H1 (cell line): ENCODE results near the gene RUVBL1. TPM values are rescaled to one million over a fixed set of nuclear protein-coding genes. Genes with fewer than 3 reads are reported as not detected.

ENCODE experiments used
- CTCF ChIA-PET: fragments of 300-600 bp; sonication (Branson Sonifier 250); formaldehyde crosslinking; loops from one replicate; lab custom pipeline; 2021; ENCODE audit not compliant: partially characterized antibody; lab: Charles Lee
- POLR2A ChIA-PET: fragments of 300-600 bp; sonication (Branson Sonifier 250); formaldehyde crosslinking; loops from one replicate; lab custom pipeline; 2021; ENCODE audit warnings: inconsistent platforms; ENCODE audit not compliant: partially characterized antibody; lab: Charles Lee
- DNase-seq, 2 experiments: peaks; one replicate each; pipeline versions ENCODE4 v3.0.0 to v3.0.0-alpha.2; 2010 to 2022; ENCODE audit warnings: low spot score in 2 of 2, low read depth in 1 of 2, mixed read lengths in 1 of 2
- FAIRE-seq: peaks from 2 replicates; lab custom pipeline; 2011; peaks lifted over from hg19 to GRCh38; lab: Jason Lieb, UNC
- H2AFZ ChIP-seq: 2 replicates; pipeline ENCODE4 v1.8.1; 2012; ENCODE audit warnings: low read length, inconsistent platforms
- H2AK5ac ChIP-seq: 2 replicates; pipeline ENCODE4 v1.6.1; 2013; ENCODE audit warnings: low read depth, low read length
- H2BK120ac ChIP-seq: replicated peaks from 2 replicates; pipeline ENCODE3; 2013; ENCODE audit warnings: low read depth, low read length, inconsistent platforms
- H2BK12ac ChIP-seq: 2 replicates; pipeline ENCODE4 v1.6.1; 2013; ENCODE audit warnings: low read depth, low read length
- H2BK15ac ChIP-seq: 2 replicates; pipeline ENCODE4 v1.6.1; 2013; ENCODE audit warnings: low read length
- H2BK20ac ChIP-seq: 2 replicates; pipeline ENCODE4 v1.6.1; 2013; ENCODE audit warnings: low read length
- H2BK5ac ChIP-seq: 2 replicates; pipeline ENCODE4 v1.6.1; 2013; ENCODE audit warnings: low read depth, low read length
- H3K14ac ChIP-seq: 2 replicates; pipeline ENCODE4 v1.6.1; 2013; ENCODE audit warnings: inconsistent platforms; ENCODE audit not compliant: insufficient read length
- H3K18ac ChIP-seq: 2 replicates; pipeline ENCODE4 v1.6.1; 2013; ENCODE audit warnings: low read length; ENCODE audit errors: extremely low read depth
- H3K23ac ChIP-seq: 2 replicates; pipeline ENCODE4 v1.6.1; 2013; ENCODE audit warnings: inconsistent platforms; ENCODE audit not compliant: insufficient read length
- H3K23me2 ChIP-seq: 2 replicates; pipeline ENCODE4 v1.6.1; 2013; ENCODE audit warnings: low read depth, low read length
- H3K27ac ChIP-seq: 2 replicates; pipeline ENCODE4 v1.6.1; 2011; ENCODE audit warnings: low read depth, low read length, inconsistent platforms
- H3K27me3 ChIP-seq, 4 experiments: replicated peaks in 1 of 4; 1 replicate in 1 of 4; 2 replicates in 3 of 4; pipeline versions ENCODE4 v1.6.1 to v1.8.1; 2011 to 2013; ENCODE audit warnings: low read length in 3 of 4, mild to moderate bottlenecking in 3 of 4, inconsistent platforms in 2 of 4, mixed read lengths in 2 of 4, moderate library complexity in 1 of 4; ENCODE audit not compliant: control insufficient read depth in 3 of 4, insufficient read depth in 3 of 4; ENCODE audit errors: extremely low read depth in 1 of 4
- H3K36me3 ChIP-seq, 4 experiments: 2 replicates each; pipeline versions ENCODE4 v1.6.1 to v1.8.1; 2011 to 2013; ENCODE audit warnings: mild to moderate bottlenecking in 4 of 4, low read length in 3 of 4, moderate library complexity in 2 of 4, control low read depth in 1 of 4, inconsistent platforms in 1 of 4; ENCODE audit not compliant: insufficient read depth in 4 of 4, control insufficient read depth in 2 of 4
- H3K4ac ChIP-seq: replicated peaks from 2 replicates; pipeline ENCODE3; 2013; ENCODE audit warnings: low read length, low read depth, mixed read lengths, inconsistent platforms; ENCODE audit not compliant: insufficient read length
- H3K4me1 ChIP-seq, 4 experiments: replicated peaks in 1 of 4; 1 replicate in 1 of 4; 2 replicates in 3 of 4; pipeline versions ENCODE4 v1.6.1 to v1.8.1; 2011 to 2013; ENCODE audit warnings: low read length in 3 of 4, inconsistent platforms in 2 of 4, mixed read lengths in 1 of 4; ENCODE audit not compliant: insufficient read depth in 4 of 4, control insufficient read depth in 3 of 4
- H3K4me2 ChIP-seq, 2 experiments: 2 replicates each; pipeline versions ENCODE4 v1.6.1 to v1.8.1; 2011 to 2013; ENCODE audit warnings: low read depth in 2 of 2, low read length in 2 of 2, control low read depth in 1 of 2, inconsistent platforms in 1 of 2, mild to moderate bottlenecking in 1 of 2; ENCODE audit not compliant: insufficient read depth in 1 of 2
- H3K4me3 ChIP-seq, 4 experiments: fragments of 200-600, 300-600 bp in 1 of 4; sonication (generic), shearing (Covaris generic), sonication (Bioruptor Twin) in 1 of 4; 2 replicates each; pipeline versions ENCODE4 v1.5.1 to v1.8.1; 2011 to 2016; ENCODE audit warnings: low read length in 4 of 4, low read depth in 3 of 4, control low read depth in 2 of 4, inconsistent platforms in 2 of 4, mild to moderate bottlenecking in 2 of 4, mixed read lengths in 1 of 4, moderate library complexity in 1 of 4; ENCODE audit not compliant: insufficient read depth in 2 of 4; ENCODE audit errors: extremely low read depth in 1 of 4
- H3K56ac ChIP-seq: replicated peaks from 2 replicates; pipeline ENCODE3; 2013; ENCODE audit warnings: low read depth, mild to moderate bottlenecking, mixed read lengths, low read length, inconsistent platforms; ENCODE audit not compliant: insufficient read length
- H3K79me1 ChIP-seq: 2 replicates; pipeline ENCODE4 v1.6.1; 2013; ENCODE audit warnings: low read depth, low read length, control low read depth
- H3K79me2 ChIP-seq, 2 experiments: 2 replicates each; pipeline versions ENCODE4 v1.6.1 to v1.8.1; 2012 to 2013; ENCODE audit warnings: low read length in 2 of 2, mild to moderate bottlenecking in 2 of 2, inconsistent platforms in 1 of 2; ENCODE audit not compliant: insufficient read depth in 2 of 2, control insufficient read depth in 1 of 2
- H3K9ac ChIP-seq, 4 experiments: replicated peaks in 1 of 4; 1 replicate in 1 of 4; 2 replicates in 3 of 4; pipeline versions ENCODE4 v1.6.1 to v1.8.1; 2011 to 2013; ENCODE audit warnings: low read depth in 3 of 4, low read length in 3 of 4, control low read depth in 2 of 4, mild to moderate bottlenecking in 2 of 4, moderate library complexity in 2 of 4, inconsistent platforms in 1 of 4; ENCODE audit errors: extremely low read depth in 1 of 4
- H3K9me3 ChIP-seq, 2 experiments: 2 replicates each; pipeline versions ENCODE4 v1.6.1 to v1.8.1; 2012 to 2013; ENCODE audit warnings: mild to moderate bottlenecking in 2 of 2, moderate library complexity in 2 of 2, control low read depth in 1 of 2, inconsistent platforms in 1 of 2, low read depth in 1 of 2, low read length in 1 of 2, mixed read lengths in 1 of 2; ENCODE audit not compliant: insufficient read depth in 2 of 2
- H4K20me1 ChIP-seq, 2 experiments: replicated peaks in 1 of 2; 2 replicates each; pipeline versions ENCODE3 to v1.8.1; 2011 to 2013; ENCODE audit warnings: inconsistent platforms in 2 of 2, low read length in 2 of 2, mild to moderate bottlenecking in 1 of 2; ENCODE audit not compliant: insufficient read depth in 2 of 2, control insufficient read depth in 1 of 2
- H4K5ac ChIP-seq: 2 replicates; pipeline ENCODE4 v1.6.1; 2013; ENCODE audit warnings: low read length, low read depth, mixed read lengths, inconsistent platforms; ENCODE audit not compliant: insufficient read length
- H4K8ac ChIP-seq: 2 replicates; pipeline ENCODE4 v1.8.0; 2013; ENCODE audit warnings: mild to moderate bottlenecking, moderate library complexity, low read length, inconsistent platforms; ENCODE audit not compliant: insufficient read depth; ENCODE audit errors: extremely low read depth
- H4K91ac ChIP-seq: replicated peaks from 2 replicates; pipeline ENCODE3; 2013; ENCODE audit warnings: low read length, mixed read lengths, inconsistent platforms; ENCODE audit not compliant: insufficient read length
- CHD1 ChIP-seq: IDR thresholded peaks from 2 replicates; pipeline ENCODE4 v1.6.1; 2012; ENCODE audit warnings: low read depth, low read length, improper control_type of control experiment
- CTBP2 ChIP-seq: IDR thresholded peaks from 2 replicates; pipeline ENCODE4 v1.7.0; 2011; ENCODE audit warnings: borderline replicate concordance, mild to moderate bottlenecking, moderate library complexity, mixed read lengths, low read length; ENCODE audit not compliant: insufficient read depth, insufficient read length
- CTCF ChIP-seq, 3 experiments: IDR thresholded peaks; 1 replicate in 2 of 3; 2 replicates in 1 of 3; pipeline versions ENCODE4 v1.5.1 to v1.6.1; 2011; ENCODE audit warnings: low read length in 3 of 3, mild to moderate bottlenecking in 3 of 3, inconsistent platforms in 2 of 3, low read depth in 1 of 3, moderate library complexity in 1 of 3; ENCODE audit not compliant: insufficient read depth in 1 of 3; ENCODE audit errors: control extremely low read depth in 1 of 3
- JUND ChIP-seq: IDR thresholded peaks from 2 replicates; pipeline ENCODE4 v1.6.1; 2011; ENCODE audit warnings: mild to moderate bottlenecking, improper control_type of control experiment, low read length
- RFX5 ChIP-seq: IDR thresholded peaks from 2 replicates; pipeline ENCODE4 v1.6.1; 2011; ENCODE audit warnings: low read depth, low read length, improper control_type of control experiment, borderline replicate concordance
- SIX5 ChIP-seq: IDR thresholded peaks from 2 replicates; pipeline ENCODE4 v1.6.1; 2011; ENCODE audit warnings: mild to moderate bottlenecking, low read depth, low read length
- TAF1 ChIP-seq: IDR thresholded peaks from 2 replicates; pipeline ENCODE4 v1.6.1; 2011; ENCODE audit warnings: mild to moderate bottlenecking, low read depth, low read length
- TCF12 ChIP-seq: IDR thresholded peaks from 2 replicates; pipeline ENCODE4 v1.6.1; 2011; ENCODE audit warnings: low read depth, mild to moderate bottlenecking, low read length
- TEAD4 ChIP-seq: IDR thresholded peaks from 2 replicates; pipeline ENCODE4 v1.6.1; 2012; ENCODE audit warnings: low read depth, low read length, inconsistent platforms, mixed read lengths
- ZNF274 ChIP-seq: IDR thresholded peaks from 2 replicates; pipeline ENCODE4 v1.7.0; 2012; ENCODE audit warnings: low read length, borderline replicate concordance; ENCODE audit errors: extremely low read depth
- WGBS, 2 experiments: shearing (Covaris generic) in 1 of 2; methylation state at CpG; one replicate each; pipeline versions ENCODE4 v1.1.6 to v1.1.7; 2013 to 2015; ENCODE audit warnings: low lambda C conversion rate in 2 of 2, mixed read lengths in 2 of 2, inconsistent platforms in 1 of 2, low coverage in 1 of 2, missing lambda C conversion rate in 1 of 2; ENCODE audit not compliant: insufficient replicate concordance in 2 of 2, insufficient coverage in 1 of 2, insufficient read length in 1 of 2; ENCODE audit errors: extremely low coverage in 1 of 2, missing lambda C conversion rate in 1 of 2; 5-methylcytosine and 5-hydroxymethylcytosine counted together
- polyA plus RNA-seq, 7 experiments: library from polyadenylated mRNA; depleted of rRNA in 3 of 7; stranded (reverse) in 5 of 7; unstranded in 2 of 7; fragments of >200 nt in 5 of 7; fragments of 200-250 nt in 2 of 7; gene quantifications; 1 replicate in 5 of 7; 2 replicates in 1 of 7; 4 replicates in 1 of 7; pipeline versions ENCODE4 v1.2.1 to v1.2.3, GENCODE V29; 2011 to 2013; ENCODE audit warnings: missing spikeins in 2 of 7, mixed read lengths in 2 of 7
- total RNA-seq: library from RNA; stranded (reverse); fragmentation: NEBNext Ultra II Directional; extraction: Animal tissue kit (Norgen Biotek cat#: 25700); gene quantifications from 2 replicates; pipeline ENCODE4 v1.2.1, GENCODE V29; 2021
- TF ChIP-seq, protein P1 (sequence below): IDR thresholded peaks from 2 replicates; pipeline ENCODE4 v1.6.1; 2011; ENCODE audit warnings: low read length, improper control_type of control experiment

Gene RUVBL1
- total and polyA plus RNA-seq, 2 of the 8 experiments (the other 6 are each of a cell fraction or from before 2014, with no cell fraction given) = 112 to 135 TPM

DNA sequence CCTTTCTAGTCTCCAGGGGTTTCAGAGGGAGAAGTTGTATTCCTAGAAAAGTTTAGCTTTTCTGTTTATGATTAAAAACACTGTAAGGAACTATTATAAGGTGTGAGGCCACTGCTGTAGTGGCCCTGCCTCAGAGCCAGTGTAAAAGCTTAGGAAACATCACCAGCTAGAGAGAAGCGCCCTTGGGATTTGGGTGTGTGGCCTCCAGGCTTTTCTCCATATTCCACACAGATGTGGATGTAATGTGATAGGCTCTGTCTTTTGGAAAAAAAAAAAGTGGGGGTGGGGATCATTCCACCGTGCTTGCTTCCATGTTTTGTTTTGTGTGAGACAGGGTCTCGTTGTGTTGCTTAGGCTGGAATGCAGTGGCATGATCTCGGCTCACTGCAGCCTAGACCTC lies 57.5 kb downstream of the RUVBL1 start:
- Histone ChIP-seq H2AK5ac (no peak overlapping the region), H2AFZ (no peak overlapping the region), H3K36me3 (peaks cover 52 to 95% (median 89%) of the 10 kb centered on the region in 4 experiments), H2BK15ac (no peak overlapping the region), H3K79me1 (peaks cover 3% of the 10 kb centered on the region; the same call in 1 of the 2 replicates), H3K18ac (no peak overlapping the region), H4K8ac (no peak overlapping the region), H4K91ac (no peak overlapping the region), H4K20me1 (peaks cover 10 to 25% of the 10 kb centered on the region in 2 experiments), H3K9ac (no peak overlapping the region), H4K5ac (no peak overlapping the region), H3K27ac (no peak overlapping the region), H3K4me1 (no peaks in the 10 kb centered on the region), H3K56ac (no peak overlapping the region), H3K4me3 (no peak overlapping the region), H3K23me2 (no peaks in the 10 kb centered on the region), H3K23ac (no peak overlapping the region), H3K14ac (no peak overlapping the region), H3K79me2 (no peaks in the 10 kb centered on the region), H3K4ac (no peak overlapping the region), H2BK5ac (no peak overlapping the region), H3K9me3 (no peaks in the 10 kb centered on the region), H2BK120ac (no peak overlapping the region), H2BK20ac (no peak overlapping the region), H3K4me2 (no peak overlapping the region), H3K27me3 (no peaks in the 10 kb centered on the region), H2BK12ac (no peak overlapping the region)
- 96% methylated on average over 4 of the region's 4 CpGs; no CpG with 5 or more reads in 1 of the 2 experiments for WGBS, 2 experiments
- ChIA-PET CTCF (interaction anchor here (0.6 to 7.1 kb wide), 9 partner anchors 8 to 84 kb away, joined by 3 to 62 read pairs (median 3); no protein-coding TSS in a partner anchor), POLR2A (interaction anchor here (0.8 to 1.5 kb wide), 5 partner anchors 8 to 67 kb away, joined by 3 to 5 read pairs (median 3); partner anchors contain the start of gene SEC61A1)
- DNase-seq = no peak
- FAIRE-seq = no peak
- TF ChIP-seq, protein P1, sequence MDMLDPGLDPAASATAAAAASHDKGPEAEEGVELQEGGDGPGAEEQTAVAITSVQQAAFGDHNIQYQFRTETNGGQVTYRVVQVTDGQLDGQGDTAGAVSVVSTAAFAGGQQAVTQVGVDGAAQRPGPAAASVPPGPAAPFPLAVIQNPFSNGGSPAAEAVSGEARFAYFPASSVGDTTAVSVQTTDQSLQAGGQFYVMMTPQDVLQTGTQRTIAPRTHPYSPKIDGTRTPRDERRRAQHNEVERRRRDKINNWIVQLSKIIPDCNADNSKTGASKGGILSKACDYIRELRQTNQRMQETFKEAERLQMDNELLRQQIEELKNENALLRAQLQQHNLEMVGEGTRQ = no peak
- TF ChIP-seq SIX5 = no peak
- no peak for TF ChIP-seq TCF12
- TF ChIP-seq TAF1 = no peak
- TF ChIP-seq TEAD4 = no peak
- TF ChIP-seq ZNF274 = no peak
- TF ChIP-seq CTBP2 = no peak
- no peak for TF ChIP-seq RFX5
- no peak for TF ChIP-seq CTCF (IDR thresholded peaks at IDR 0.05; ENCODE audit: control extremely low read depth in 1 of 3, insufficient read depth in 1 of 3, low read depth in 1 of 3, low read length in 3 of 3)
- no peak for TF ChIP-seq JUND
- TF ChIP-seq CHD1 = no peak
